ENCODE data around the gene SAMSN1.
A peak's percentile ranks its signal among the peaks of the same experiment; 100 is the strongest.

The SAMSN1 gene

GRCh38 chr21:14483296-14483695 is 62.8 kb downstream of the SAMSN1 start:
- no peak for DNase-seq

- peak; percentile 23 for DNase-seq
Measured at GRCh38 chr21:14482165-14482564, 64.0 kb downstream of the SAMSN1 start.

- DNase-seq = no peak
Measured at GRCh38 chr21:14480411-14481031, 65.6 kb downstream of the SAMSN1 start.

- no peak for DNase-seq
Measured at GRCh38 chr21:14479241-14479786, 66.8 kb downstream of the SAMSN1 start.

GRCh38 chr21:14477841-14478240 is 68.3 kb downstream of the SAMSN1 start:
- DNase-seq = no peak

- no peak for DNase-seq
Measured at GRCh38 chr21:14477133-14477532, 69.0 kb downstream of the SAMSN1 start.

- DNase-seq = no peak
Measured at GRCh38 chr21:14474995-14475394, 71.1 kb downstream of the SAMSN1 start.

- DNase-seq = no peak
Measured at GRCh38 chr21:14469641-14470040, 76.5 kb downstream of the SAMSN1 start.

GRCh38 chr21:14466715-14467114 is 79.4 kb downstream of the SAMSN1 start:
- no peak for DNase-seq

GRCh38 chr21:14457762-14458161 is 88.4 kb downstream of the SAMSN1 start:
- no peak for DNase-seq

GRCh38 chr21:14456911-14457310 is 89.2 kb downstream of the SAMSN1 start:
- DNase-seq = no peak

- no peak for DNase-seq
Measured at GRCh38 chr21:14454016-14455009, 91.8 kb downstream of the SAMSN1 start.

GRCh38 chr21:14453339-14454015 is 92.6 kb downstream of the SAMSN1 start:
- peak; percentile 27 for DNase-seq

GRCh38 chr21:14452727-14453241 is 93.3 kb downstream of the SAMSN1 start:
- DNase-seq = no peak

GRCh38 chr21:14452031-14452726 is 93.9 kb downstream of the SAMSN1 start:
- DNase-seq = peak; percentile 25

GRCh38 chr21:14451546-14451945 is 94.6 kb downstream of the SAMSN1 start:
- no peak for DNase-seq

GRCh38 chr21:14448784-14449183 is 97.3 kb downstream of the SAMSN1 start:
- no peak for DNase-seq

GRCh38 chr21:14438211-14438610 is 107.9 kb downstream of the SAMSN1 start:
- DNase-seq = no peak

- DNase-seq = no peak
Measured at GRCh38 chr21:14435423-14435822, 110.7 kb downstream of the SAMSN1 start.
